H1 (cell line): ENCODE measurements around the gene DES. TPM values are rescaled to one million over a fixed set of nuclear protein-coding genes. Genes with fewer than 3 reads are reported as not detected.

Experiments used
- CHD2 ChIP-seq: IDR thresholded peaks from 2 replicates; pipeline ENCODE4 v1.6.1; 2012; ENCODE audit warnings: low read length, improper control_type of control experiment
- polyA plus RNA-seq, 7 experiments: library from polyadenylated mRNA; depleted of rRNA in 3 of 7; stranded (reverse) in 5 of 7; unstranded in 2 of 7; fragments of >200 nt in 5 of 7; fragments of 200-250 nt in 2 of 7; gene quantifications; 1 replicate in 5 of 7; 2 replicates in 1 of 7; 4 replicates in 1 of 7; pipeline versions ENCODE4 v1.2.1 to v1.2.3, GENCODE V29; 2011 to 2013; ENCODE audit warnings: missing spikeins in 2 of 7, mixed read lengths in 2 of 7
- total RNA-seq: library from RNA; stranded (reverse); fragmentation: NEBNext Ultra II Directional; extraction: Animal tissue kit (Norgen Biotek cat#: 25700); gene quantifications from 2 replicates; pipeline ENCODE4 v1.2.1, GENCODE V29; 2021
- TF ChIP-seq, protein P1 (sequence below): fragments of 300-600 bp; sonication (generic); IDR thresholded peaks from 2 replicates; pipeline ENCODE4 v1.7.1; 2012; ENCODE audit warnings: low read length, moderate library complexity, mild to moderate bottlenecking, inconsistent platforms; ENCODE audit not compliant: insufficient replicate concordance

DES gene
- total and polyA plus RNA-seq, 2 of the 8 experiments (the other 6 are each of a cell fraction or from before 2014, with no cell fraction given): 1.8 to 4.3 TPM

DNA sequence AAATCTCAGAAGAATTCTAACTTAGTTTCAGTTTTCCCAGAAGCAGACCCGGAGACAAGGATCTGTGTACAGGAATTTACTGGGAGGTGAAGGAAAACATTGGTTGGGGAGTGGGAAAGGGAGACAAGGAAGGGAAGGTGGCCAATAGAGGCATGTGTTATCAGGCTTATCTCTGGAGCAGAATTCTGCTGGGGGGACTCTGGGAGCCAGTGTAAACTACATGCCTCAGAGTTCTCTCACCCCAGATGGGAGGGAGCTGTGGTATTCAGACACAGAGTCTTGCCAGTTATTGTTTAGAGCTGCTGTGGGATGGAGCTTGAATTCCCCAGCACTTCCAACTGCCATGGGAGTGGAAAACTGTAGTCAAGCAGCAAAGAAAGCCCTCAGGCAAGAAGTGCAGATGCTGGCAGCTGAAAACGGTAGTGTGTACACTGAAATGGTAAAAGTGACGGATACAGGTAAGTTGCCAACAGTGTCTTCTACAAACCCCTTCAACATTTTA is 49.4 kb upstream of the DES start (continued):
- TF ChIP-seq, protein P1, sequence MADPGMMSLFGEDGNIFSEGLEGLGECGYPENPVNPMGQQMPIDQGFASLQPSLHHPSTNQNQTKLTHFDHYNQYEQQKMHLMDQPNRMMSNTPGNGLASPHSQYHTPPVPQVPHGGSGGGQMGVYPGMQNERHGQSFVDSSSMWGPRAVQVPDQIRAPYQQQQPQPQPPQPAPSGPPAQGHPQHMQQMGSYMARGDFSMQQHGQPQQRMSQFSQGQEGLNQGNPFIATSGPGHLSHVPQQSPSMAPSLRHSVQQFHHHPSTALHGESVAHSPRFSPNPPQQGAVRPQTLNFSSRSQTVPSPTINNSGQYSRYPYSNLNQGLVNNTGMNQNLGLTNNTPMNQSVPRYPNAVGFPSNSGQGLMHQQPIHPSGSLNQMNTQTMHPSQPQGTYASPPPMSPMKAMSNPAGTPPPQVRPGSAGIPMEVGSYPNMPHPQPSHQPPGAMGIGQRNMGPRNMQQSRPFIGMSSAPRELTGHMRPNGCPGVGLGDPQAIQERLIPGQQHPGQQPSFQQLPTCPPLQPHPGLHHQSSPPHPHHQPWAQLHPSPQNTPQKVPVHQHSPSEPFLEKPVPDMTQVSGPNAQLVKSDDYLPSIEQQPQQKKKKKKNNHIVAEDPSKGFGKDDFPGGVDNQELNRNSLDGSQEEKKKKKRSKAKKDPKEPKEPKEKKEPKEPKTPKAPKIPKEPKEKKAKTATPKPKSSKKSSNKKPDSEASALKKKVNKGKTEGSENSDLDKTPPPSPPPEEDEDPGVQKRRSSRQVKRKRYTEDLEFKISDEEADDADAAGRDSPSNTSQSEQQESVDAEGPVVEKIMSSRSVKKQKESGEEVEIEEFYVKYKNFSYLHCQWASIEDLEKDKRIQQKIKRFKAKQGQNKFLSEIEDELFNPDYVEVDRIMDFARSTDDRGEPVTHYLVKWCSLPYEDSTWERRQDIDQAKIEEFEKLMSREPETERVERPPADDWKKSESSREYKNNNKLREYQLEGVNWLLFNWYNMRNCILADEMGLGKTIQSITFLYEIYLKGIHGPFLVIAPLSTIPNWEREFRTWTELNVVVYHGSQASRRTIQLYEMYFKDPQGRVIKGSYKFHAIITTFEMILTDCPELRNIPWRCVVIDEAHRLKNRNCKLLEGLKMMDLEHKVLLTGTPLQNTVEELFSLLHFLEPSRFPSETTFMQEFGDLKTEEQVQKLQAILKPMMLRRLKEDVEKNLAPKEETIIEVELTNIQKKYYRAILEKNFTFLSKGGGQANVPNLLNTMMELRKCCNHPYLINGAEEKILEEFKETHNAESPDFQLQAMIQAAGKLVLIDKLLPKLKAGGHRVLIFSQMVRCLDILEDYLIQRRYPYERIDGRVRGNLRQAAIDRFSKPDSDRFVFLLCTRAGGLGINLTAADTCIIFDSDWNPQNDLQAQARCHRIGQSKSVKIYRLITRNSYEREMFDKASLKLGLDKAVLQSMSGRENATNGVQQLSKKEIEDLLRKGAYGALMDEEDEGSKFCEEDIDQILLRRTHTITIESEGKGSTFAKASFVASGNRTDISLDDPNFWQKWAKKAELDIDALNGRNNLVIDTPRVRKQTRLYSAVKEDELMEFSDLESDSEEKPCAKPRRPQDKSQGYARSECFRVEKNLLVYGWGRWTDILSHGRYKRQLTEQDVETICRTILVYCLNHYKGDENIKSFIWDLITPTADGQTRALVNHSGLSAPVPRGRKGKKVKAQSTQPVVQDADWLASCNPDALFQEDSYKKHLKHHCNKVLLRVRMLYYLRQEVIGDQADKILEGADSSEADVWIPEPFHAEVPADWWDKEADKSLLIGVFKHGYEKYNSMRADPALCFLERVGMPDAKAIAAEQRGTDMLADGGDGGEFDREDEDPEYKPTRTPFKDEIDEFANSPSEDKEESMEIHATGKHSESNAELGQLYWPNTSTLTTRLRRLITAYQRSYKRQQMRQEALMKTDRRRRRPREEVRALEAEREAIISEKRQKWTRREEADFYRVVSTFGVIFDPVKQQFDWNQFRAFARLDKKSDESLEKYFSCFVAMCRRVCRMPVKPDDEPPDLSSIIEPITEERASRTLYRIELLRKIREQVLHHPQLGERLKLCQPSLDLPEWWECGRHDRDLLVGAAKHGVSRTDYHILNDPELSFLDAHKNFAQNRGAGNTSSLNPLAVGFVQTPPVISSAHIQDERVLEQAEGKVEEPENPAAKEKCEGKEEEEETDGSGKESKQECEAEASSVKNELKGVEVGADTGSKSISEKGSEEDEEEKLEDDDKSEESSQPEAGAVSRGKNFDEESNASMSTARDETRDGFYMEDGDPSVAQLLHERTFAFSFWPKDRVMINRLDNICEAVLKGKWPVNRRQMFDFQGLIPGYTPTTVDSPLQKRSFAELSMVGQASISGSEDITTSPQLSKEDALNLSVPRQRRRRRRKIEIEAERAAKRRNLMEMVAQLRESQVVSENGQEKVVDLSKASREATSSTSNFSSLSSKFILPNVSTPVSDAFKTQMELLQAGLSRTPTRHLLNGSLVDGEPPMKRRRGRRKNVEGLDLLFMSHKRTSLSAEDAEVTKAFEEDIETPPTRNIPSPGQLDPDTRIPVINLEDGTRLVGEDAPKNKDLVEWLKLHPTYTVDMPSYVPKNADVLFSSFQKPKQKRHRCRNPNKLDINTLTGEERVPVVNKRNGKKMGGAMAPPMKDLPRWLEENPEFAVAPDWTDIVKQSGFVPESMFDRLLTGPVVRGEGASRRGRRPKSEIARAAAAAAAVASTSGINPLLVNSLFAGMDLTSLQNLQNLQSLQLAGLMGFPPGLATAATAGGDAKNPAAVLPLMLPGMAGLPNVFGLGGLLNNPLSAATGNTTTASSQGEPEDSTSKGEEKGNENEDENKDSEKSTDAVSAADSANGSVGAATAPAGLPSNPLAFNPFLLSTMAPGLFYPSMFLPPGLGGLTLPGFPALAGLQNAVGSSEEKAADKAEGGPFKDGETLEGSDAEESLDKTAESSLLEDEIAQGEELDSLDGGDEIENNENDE: no peak
- TF ChIP-seq CHD2: no peak
